T-helper 22 cell (primary cell): ENCODE measurements around the gene TNIK.

Experiments used
- DNase-seq: peaks from one replicate; pipeline ENCODE4 v3.0.0-alpha.2; 2020; ENCODE audit warnings: low read depth

Gene TNIK

DNA sequence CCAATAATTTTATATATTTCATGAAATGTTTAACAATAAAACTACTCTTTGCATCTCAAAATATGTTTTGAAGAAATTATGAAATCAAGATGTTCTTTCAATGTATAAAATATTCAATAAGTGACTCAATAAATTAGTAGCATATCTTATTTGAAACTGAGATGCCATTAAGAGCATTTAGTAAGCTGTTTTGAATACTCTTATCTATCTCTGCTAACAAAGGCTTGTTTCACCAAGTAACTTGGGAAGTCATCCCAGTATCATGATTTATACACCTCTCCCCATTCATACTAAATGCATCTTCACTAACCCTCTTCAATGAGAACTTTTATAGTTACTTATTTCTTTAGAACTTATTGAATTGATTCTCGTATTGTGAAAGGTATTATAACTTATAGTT lies 43.1 kb downstream of the TNIK start:
- no peak for DNase-seq

DNA sequence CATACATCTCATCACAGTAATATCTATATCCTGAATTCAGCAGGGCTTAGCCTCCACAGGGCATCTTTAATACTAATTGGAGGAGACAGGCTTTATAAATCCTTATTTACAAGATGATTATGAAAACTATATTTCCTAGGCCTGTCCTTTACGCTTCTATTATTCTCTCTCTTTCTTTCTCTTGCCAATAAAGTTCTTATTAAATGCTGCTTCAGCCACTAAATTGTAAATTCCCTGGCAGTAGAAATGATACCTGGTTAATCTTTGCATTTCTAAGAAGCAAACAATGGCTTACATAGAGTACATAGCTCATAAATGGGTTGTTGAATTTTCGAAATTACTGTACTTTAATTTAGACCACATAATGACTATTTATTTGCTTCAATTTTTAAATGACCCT lies 43.5 kb downstream of the TNIK start:
- DNase-seq = no peak

DNA sequence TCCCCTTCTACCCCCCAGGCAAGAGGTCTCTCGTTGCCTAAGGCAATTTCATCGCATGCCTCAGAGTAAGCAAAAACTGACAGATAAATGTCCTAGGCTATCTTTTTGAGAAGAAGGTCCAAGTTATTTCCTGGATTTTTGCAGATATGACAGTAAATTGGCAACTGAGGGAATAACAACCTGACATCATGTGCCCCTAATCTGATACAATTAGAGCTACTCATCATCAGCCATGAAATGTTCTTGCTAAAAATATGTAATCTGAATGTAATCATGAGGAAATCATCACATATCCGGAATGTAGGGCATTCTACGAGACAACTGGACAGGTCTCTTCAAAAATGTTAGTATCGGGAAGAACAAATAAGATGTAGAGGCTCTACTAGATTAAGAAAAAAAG lies 44.1 kb downstream of the TNIK start:
- DNase-seq = no peak

DNA sequence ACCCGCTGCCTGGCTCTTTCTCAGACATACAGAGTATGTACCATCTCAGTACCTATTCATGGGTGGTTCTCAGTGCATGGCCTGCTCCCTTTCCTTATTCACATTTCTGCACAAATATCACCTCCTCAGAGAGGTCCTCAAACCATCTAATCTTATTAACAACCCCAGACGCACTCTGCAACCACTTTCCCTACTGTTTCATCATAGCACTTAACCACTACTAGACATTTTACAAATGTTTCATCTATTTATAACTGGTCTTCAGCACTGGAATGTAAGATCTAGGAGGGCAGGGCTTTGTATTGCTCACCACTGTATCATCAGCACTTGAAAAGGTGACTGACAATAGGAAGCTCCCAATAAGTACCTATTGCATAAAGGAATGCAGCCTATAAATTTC lies 45.1 kb downstream of the TNIK start:
- DNase-seq = no peak

DNA sequence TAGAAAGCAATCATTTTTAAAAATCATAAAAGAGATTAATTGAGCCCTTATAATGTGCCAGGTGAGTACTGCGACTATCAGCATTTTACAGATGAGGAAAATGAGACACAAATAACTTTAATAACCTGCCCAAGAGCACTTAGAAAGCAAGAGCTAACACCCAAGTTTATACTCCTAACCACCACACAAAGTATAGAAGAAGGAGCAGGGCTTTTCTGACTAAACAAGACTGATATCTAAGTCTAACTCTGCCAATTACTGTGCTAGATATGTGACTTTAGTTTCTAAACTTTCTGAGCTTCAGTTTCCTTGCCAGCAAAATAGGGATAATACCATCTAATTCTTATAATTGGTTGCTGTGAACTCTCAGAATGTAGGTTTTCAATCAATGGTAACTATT lies 47.7 kb downstream of the TNIK start:
- no peak for DNase-seq

DNA sequence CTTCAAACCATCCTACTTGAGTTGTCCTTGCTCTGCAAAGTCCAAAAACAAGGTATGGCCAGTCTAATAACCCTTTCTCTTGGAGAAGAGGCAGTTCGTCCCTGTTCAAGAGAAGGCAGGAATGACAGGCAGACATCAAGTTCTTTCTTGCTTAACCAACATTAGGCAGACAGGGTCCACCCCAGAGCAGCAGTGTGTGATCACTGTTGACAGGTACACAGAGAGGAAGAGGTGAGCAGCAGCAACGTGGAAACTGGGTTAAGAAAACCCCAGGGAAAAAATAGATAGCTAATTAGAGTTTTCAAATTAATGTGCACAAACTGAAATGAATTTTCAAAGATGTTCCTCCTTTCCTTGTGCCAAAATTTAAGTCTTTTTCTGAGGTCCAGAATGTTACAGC lies 48.2 kb downstream of the TNIK start:
- DNase-seq = no peak

DNA sequence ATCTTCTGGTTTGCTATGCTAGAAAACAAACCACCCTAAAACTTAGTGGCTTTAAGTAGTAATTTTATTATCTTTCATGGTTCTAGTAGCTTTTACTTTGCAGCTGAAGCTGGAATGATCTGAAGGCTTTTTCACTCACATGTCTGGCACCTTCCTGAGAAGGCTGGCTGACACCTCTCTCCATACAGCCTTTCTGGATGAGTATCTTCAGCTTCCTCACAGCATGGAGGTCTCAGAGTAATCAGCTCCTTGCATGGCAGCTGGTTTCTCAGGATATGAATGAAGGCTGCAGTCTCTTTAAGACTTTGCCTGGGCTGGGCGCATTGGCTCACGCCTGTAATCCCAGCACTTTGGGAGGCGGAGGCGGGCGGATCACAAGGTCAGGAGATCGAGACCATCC lies 50.0 kb downstream of the TNIK start:
- DNase-seq = no peak

DNA sequence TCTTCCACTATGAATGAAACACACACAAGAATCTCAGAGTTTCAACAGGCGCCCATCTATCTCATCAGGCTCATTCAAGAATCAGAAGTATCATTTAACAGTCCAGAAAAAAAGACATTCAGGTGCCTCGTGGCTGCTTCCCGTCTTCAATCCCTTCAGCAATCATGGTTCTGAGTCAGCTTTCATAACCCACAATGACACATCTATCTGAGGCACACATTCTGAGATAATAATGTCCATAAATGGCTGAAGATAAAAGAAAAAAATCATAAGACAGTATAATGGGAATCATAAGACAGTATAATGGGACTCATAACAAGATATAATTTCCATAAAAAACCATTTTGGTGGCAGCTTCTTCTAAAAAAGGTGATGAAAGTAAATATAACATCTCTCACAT lies 52.4 kb downstream of the TNIK start:
- no peak for DNase-seq

DNA sequence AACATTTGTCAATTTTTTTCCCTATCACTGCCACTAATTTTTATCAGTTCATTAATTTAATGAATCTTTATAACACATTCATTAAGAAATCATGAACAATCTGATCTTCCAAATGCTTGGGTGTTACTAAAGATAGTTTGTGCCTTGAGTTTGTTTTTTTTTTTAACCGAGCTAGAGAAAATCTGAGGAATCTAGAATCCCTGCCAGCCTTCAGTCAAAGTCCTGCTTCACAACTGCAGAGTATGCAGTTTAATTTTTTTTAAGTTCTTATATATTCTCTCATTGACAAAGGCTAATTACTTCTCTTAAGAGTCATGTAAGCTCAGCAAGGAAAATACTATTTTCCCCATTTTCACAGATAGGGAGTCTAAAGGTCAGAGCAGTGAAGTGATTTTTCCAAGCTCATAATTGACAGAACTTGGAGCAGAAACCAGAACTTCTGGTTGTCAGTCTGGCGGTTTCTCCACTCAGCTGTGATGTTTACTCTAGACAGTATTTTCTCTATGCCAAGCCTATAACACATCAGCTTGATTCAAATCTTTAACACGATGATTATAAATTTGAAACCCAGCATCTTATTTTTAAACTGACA lies 55.7 kb downstream of the TNIK start:
- no peak for DNase-seq

DNA sequence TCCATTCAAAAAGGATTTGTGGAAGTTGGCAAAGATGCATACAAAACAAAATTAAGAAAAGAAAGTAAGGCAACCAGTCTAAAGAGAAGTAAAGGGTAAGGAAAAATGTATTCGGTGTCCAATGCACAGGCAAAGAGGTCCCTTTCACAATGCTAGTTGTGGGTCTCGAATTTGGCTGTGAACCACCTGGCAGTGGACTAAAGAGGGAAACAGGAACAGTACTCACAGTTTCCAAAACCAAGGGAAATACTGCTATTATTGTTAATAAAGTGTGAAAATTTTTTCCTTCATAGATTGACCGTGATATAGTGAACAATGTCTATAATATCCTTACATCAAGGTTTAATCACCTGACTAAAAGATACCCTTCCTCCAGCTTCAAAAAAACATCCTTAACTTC lies 57.9 kb downstream of the TNIK start:
- no peak for DNase-seq

DNA sequence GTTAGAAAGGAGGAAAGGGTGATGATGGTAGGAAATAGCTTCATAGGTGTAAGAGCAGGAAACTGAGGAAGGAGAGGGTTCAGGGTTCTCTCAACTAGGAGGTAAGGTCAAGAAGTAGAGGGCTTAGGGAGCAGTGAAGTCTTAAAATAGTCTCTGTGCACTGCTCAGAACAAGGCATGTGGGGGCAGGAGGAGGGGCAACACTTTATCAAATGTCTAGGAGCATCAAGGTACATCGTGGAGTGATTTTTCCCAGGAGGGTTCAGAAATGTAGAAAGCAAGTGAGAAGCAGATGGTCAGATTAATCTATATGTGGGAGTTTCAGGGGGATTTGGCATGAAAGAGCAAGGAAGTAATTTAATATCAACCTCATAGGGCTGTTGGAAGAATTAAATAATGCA lies 58.8 kb downstream of the TNIK start:
- no peak for DNase-seq

DNA sequence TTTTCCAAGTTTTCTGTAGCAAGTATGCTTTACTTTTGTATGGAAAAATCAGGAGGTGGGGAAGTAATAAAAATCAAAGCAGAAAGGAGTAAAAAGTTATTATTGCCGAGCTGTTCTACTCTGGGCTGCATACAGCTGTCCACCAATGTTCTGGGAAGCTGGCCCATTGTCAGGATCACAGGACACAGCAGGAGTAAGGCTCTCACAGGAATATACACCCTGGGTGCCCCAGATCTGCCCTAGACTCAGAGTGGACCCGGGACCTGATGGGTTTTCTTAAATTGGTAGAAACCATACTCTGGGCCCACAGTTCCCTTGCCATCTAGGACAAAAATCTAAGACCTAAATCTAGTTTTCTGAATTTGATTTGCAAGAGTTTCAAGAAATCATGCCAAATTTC lies 60.4 kb downstream of the TNIK start:
- DNase-seq = no peak

DNA sequence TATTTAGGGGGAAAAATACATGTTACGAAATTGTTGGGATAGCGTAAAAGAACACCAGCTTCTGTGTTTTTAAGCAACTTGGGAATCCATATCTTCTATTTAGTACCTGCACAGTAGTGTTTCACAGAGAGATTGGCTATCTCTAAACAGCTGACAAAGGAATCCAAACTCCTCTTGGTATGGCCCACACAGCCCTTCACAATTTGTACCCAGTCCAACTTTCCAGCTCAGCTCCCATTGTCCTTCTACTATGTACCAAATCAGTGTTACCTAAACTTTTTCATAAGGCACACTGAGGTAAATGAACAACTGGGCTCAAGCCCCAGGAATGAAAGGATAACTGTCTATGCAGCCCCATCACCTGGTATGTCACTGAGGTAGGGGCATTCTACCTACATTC lies 61.9 kb downstream of the TNIK start:
- DNase-seq = no peak

DNA sequence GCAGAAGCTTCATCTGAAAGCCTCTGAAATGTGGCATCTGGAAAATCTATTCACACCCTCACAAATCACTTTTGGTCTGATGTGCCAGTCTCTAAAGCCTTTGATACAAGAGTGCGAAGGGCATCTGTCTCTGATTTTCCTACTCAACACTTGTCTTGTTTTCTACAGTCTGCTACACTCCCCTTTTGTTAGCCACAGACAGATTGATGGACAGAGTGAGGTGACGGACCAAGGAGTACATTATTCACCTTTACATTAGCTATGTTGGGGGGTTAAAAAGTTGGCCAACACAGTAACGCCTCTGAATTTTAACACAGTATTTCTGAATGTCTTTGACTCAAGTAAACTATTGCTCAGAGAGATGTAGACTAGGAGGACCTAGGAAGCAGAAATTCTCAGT lies 63.1 kb downstream of the TNIK start:
- DNase-seq = no peak

DNA sequence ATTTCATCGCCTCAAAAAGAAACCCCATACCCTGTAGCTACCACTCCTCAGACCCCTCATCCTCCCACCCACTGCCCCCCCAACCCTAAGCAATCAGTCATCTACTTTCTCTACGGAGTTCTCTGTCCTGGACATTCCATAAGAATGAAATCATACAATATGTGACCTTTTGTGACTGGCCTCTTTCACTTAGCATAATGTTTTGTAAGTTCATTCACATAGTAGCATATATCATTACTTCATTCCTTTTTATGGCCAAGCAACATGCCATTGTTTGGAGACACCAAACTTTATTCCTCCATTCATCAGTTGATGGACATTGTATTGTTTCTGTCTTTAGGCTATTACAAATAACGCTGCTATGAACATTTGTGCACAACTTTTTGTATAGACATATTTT lies 64.2 kb downstream of the TNIK start:
- no peak for DNase-seq

DNA sequence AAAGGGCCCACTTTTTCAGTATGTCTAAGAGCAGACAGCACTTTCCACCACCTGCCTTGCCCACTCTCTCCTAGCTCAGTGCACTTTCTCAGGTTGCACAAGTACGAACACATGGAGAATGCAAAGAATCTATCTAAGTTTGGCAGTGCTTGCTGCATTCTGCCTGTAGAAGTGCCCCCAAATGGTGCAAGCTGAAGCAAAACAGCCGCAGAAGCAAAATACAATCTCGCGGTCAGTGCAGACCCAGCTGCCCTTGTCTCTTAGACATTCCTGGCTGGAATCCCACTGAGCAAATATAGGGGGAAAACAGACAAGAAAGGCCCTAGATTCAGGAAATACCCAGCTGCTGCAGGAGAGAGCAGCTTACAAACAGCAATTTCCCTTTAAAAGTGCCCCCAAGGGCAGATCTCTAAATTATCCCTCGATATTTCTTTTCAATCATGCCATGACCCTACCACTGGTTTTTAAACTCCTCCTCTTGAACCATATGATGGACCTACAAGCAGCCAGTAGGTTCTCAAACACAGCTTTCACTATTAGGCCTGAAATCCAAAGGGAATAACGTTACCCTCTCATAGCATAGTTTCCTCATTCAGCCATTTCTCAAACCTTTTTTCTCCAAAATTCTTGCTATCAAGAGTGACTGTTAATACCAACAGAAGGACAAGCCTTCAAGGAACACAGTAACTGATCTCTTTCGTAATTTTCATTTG lies 67.0 kb downstream of the TNIK start:
- no peak for DNase-seq

DNA sequence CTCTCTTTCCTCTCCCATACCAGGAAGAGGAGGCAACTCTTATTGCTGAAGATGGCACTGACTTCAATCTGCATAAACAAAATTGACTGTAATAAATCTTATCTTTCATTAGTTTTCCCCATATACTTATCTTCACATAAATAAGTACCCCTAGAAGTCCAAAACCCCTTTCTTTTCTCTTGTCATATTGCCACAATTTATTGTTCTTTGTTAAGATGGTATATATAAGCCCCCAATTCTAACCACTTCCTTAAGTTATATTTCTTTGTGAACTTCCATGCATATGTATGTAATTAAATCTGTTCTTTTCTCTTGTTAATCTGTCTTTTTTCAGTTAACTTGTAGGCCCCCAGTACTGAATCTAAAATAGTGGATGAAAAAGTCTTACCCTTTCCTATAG lies 68.8 kb downstream of the TNIK start:
- DNase-seq = no peak

DNA sequence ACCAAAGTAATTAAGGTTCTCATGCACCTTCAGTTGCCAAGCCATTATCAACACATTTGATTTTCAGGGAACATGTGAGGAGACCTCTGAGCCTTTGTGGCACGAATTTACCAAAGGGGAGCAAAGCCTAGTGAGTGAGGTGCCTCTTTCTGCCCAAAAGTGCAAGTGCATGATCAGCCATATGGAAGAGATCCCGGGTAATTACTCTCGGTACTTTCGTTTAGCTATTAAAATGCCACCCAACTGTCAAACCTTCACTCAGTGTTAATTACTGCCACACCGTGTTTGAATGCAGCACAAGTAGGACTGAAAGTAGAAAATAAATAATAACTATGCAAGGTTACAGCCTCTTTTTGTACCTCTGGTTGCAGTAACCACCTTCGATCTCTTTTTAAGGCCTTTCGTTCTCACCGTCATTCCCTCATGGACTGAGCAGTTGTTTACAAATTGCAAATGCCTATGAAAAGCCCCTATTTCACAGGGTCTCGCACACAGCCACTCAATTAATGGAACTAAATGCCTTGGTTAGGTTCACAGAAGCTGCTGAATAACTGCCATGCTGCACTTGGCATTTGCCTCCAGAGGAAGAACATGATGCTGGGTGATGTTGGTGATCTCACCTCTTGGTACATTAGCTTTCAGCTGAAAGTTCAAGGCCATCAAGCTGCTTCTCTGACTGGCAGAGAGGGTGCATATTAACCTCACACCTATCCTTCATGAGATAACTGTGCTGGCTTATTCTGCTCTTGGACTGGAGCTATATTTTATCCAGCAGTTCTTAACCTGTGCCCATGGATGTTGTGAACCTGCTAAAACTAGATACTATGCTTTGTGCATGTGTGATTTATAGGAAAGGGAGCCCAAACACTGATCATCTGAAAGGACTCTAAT lies 69.9 kb downstream of the TNIK start:
- DNase-seq = no peak

DNA sequence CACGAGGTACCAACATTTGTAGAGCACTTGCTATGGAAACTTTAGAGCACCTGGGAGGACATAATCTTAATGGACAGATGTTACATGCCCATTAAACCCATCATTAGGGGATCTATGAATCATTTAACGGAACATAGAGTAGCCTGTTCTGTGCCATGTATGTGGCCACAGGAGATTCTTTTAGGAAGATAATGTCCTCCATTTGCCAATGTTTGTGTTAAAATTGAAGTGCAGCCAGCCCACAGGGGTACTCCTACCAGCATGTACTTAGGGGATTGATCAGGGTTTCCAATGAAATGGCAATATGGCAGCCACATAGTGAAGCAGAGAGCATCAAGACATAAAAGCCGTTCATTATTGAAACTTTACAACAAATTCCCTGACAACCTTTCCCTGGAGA lies 70.7 kb downstream of the TNIK start:
- DNase-seq = no peak

DNA sequence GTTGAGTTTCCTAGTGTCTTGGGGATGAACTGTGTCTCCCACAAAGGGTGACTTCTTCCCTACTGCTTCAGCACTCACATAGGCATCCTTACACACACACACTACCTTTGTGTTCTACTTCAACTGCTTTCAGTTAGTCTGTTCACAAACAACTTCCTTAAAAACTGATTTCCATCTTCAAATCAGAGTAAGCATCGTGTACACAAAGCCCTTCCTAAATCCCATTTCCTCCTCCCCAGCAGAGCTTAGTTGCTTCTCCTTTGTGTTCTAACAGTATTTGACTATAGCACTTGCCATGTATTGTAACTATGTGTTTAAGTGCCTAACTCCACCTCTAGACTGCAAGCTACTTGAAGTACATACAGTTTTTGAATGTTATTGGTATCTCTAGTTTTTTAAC lies 71.7 kb downstream of the TNIK start:
- DNase-seq = no peak

DNA sequence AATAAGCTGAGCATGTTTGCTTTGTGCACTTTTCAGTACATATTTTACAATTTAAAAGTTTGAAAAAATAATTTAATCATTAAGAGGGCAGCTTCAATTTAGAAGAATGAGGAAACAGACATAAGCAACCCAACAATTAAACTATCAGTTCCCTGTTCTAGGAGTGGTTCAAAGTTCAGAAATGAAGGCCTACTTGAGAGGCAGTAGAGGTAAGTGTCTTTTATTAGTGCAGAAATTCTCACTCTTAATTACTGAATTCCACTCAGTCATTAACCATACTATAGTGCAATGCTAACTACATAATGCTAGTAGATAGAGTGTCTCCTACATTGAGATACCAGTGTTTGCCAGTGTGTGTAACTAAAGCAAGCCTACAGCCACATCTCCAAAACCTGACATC lies 73.1 kb downstream of the TNIK start:
- no peak for DNase-seq

DNA sequence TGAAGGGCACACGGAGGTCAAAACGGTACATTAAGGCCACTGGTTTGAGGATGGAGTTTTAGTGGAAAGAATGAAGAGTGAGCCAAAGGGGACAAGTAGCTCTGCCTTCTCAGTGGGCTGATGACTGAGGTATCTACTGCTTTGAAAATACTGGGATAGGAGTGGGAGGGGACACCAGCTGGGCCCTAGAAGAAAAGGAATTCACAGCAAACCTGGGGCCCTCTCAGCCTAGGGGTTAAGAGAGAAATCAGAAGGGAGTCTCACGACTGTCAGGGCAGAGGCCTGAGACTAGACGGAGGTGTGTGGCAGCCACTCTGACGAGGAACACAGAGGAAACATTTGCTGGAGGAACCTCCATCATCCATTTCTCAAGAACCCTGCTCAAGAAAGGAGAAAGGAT lies 75.1 kb downstream of the TNIK start:
- DNase-seq = no peak

DNA sequence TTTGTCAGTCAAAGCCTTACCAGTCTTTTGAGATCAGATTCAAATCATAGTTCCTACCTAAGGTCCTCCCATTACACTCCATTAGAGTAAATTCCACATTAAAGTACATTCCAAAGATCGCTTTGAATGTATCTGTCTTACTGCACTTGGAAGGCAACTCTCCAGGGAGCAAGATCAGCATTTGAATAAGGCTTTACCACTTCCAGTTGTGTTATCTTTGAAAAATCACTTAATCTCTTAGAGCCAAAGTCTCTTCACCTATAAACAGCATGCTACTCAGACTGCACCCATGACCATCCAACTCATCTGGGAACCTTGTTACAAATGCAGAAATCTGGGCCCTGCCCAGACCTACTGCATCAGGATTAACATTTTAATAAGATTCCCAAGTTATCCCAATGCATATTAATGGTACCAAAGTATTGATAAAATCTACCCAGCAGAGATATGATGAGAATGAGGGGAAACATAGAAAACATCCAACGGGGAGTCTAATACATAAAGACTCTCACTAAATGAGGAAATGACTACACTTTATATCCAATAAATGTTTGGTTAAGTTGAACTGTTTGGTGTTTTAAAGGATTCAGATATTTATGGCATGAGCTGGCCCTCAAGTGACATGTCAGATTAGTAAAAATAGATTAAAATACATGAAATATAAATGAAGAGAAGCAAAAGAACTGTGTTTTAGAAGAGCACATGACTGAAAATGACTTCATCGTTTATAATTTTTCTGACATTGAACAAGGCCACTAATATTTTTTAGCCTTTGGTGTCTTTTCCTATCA lies 75.9 kb downstream of the TNIK start:
- DNase-seq = no peak
